Measurements from ENCODE around the gene NPIPB6.

DNA sequence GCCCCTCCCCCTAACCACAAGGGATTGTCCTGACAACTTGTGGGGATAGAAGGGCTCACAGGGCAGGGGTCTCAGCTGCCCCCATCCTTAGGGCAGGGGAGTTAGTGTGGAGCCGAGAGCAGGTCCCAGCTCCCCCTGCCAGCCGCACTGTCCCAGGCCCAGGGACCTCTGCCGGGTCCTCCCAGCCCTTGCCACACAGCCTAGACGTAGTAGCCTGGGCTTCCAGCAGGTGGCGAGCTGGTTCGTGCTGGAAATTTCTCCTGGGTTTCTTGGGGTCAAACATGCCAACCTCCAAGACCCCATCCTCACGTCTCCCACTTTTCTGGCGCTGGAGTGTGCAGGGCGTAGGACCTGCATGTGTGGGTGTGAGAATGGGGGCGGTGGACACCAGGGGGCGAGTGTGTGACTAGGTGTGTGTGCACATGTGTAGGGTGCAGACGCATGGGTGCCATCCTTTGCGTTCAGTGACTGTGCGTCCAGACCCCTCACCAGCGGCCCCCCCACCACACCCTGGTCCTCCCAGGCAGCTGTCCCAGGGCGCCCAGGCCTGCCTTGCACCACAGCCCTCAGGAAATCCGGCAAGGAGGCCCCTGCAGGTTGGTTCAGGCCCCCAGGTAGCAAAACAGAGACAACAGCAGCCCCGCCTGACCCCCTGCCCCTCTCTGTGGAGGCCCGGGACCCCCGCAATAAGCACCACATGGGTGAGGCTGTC, 41.5 kb downstream of the NPIPB6 start:
- TF ChIP-seq EZH2phosphoT487 (IDR thresholded peaks at IDR 0.05; ENCODE audit: insufficient read depth, low read depth), result no peak
- no peak for TF ChIP-seq EZH2 (IDR thresholded peaks at IDR 0.05; ENCODE audit: insufficient read depth, poor library complexity, severe bottlenecking)

Data from GM23248 (cell line).